Neural progenitor cell (in vitro differentiated cells): ENCODE results near the gene RAB35. TPM values are rescaled to one million over a fixed set of nuclear protein-coding genes. Genes with fewer than 3 reads are reported as not detected.

Experiments used
- DNase-seq: peaks from one replicate; pipeline ENCODE4 v3.0.0-alpha.2; 2016; ENCODE audit warnings: low spot score
- H2AFZ ChIP-seq: fragments of 200-600 bp; sonication (generic); replicated peaks from 2 replicates; pipeline ENCODE4 v1.6.1; 2016; ENCODE audit warnings: antibody characterized with exemption
- H3F3A ChIP-seq: fragments of 200-600 bp; sonication (generic); 2 replicates; pipeline ENCODE4 v1.6.1; 2016; ENCODE audit warnings: antibody characterized with exemption, low read depth
- H3K27ac ChIP-seq: fragments of 200-600 bp; sonication (generic); 2 replicates; pipeline ENCODE4 v1.5.1; 2016; ENCODE audit warnings: mild to moderate bottlenecking
- H3K27me3 ChIP-seq: fragments of 200-600 bp; sonication (generic); 2 replicates; pipeline ENCODE4 v1.6.1; 2016; ENCODE audit warnings: mild to moderate bottlenecking, moderate library complexity
- H3K36me3 ChIP-seq: fragments of 200-600 bp; sonication (generic); 2 replicates; pipeline ENCODE4 v1.5.1; 2016
- H3K4me1 ChIP-seq: fragments of 200-600 bp; sonication (generic); 2 replicates; pipeline ENCODE4 v1.6.1; 2016; ENCODE audit warnings: mixed run types
- H3K4me2 ChIP-seq: fragments of 200-600 bp; sonication (generic); 2 replicates; pipeline ENCODE4 v1.6.1; 2016
- H3K4me3 ChIP-seq: fragments of 200-600 bp; sonication (generic); 2 replicates; pipeline ENCODE4 v1.5.1; 2016
- H3K79me2 ChIP-seq: fragments of 200-600 bp; sonication (generic); 2 replicates; pipeline ENCODE4 v1.6.1; 2016; ENCODE audit warnings: low read depth
- H3K9ac ChIP-seq: fragments of 200-600 bp; sonication (generic); 2 replicates; pipeline ENCODE4 v1.6.1; 2016
- H3K9me3 ChIP-seq: fragments of 200-600 bp; sonication (generic); 2 replicates; pipeline ENCODE4 v1.5.1; 2016; ENCODE audit warnings: low read depth
- H4K20me1 ChIP-seq: fragments of 200-600 bp; sonication (generic); 2 replicates; pipeline ENCODE4 v1.6.1; 2016; ENCODE audit warnings: low read depth
- H3K27ac Mint-ChIP-seq: 3 replicates; pipeline ENCODE4 v1.8.0; 2021; ENCODE audit warnings: mixed read lengths
- H3K27me3 Mint-ChIP-seq: 2 replicates; pipeline ENCODE4 v1.8.0; 2022; ENCODE audit warnings: low read depth, mild to moderate bottlenecking, inconsistent platforms, moderate library complexity, mixed read lengths; ENCODE audit not compliant: insufficient read depth
- H3K36me3 Mint-ChIP-seq: 3 replicates; pipeline ENCODE4 v1.8.0; 2021; ENCODE audit warnings: mixed read lengths
- H3K4me1 Mint-ChIP-seq: 3 replicates; pipeline ENCODE4 v1.8.0; 2021; ENCODE audit warnings: mixed read lengths
- H3K4me3 Mint-ChIP-seq: 3 replicates; pipeline ENCODE4 v1.8.0; 2021; ENCODE audit warnings: mild to moderate bottlenecking, moderate library complexity, mixed read lengths
- H3K9me3 Mint-ChIP-seq: 3 replicates; pipeline ENCODE4 v1.8.0; 2020; ENCODE audit warnings: mixed read lengths
- EZH2 ChIP-seq: fragments of 200-600 bp; sonication (generic); IDR thresholded peaks from 2 replicates; pipeline ENCODE4 v1.6.1; 2017; ENCODE audit warnings: antibody characterized with exemption, mild to moderate bottlenecking, moderate library complexity
- EZH2phosphoT487 ChIP-seq: fragments of 200-600 bp; sonication (generic); IDR thresholded peaks from 2 replicates; pipeline ENCODE4 v1.6.1; 2017; ENCODE audit warnings: antibody characterized with exemption
- total RNA-seq: library from RNA; depleted of rRNA; stranded (reverse); fragments of >200 nt; gene quantifications from 2 replicates; pipeline ENCODE4 v1.2.3, GENCODE V29; 2015; ENCODE audit warnings: low replicate concordance
- TF ChIP-seq, protein P1 (sequence below): fragments of 200-600 bp; sonication (generic); IDR thresholded peaks from 2 replicates; pipeline ENCODE4 v1.5.1; 2017; ENCODE audit warnings: antibody characterized with exemption, mild to moderate bottlenecking

RAB35 gene
- total RNA-seq, 1 donor from 2014 or later: 17.5 TPM

DNA sequence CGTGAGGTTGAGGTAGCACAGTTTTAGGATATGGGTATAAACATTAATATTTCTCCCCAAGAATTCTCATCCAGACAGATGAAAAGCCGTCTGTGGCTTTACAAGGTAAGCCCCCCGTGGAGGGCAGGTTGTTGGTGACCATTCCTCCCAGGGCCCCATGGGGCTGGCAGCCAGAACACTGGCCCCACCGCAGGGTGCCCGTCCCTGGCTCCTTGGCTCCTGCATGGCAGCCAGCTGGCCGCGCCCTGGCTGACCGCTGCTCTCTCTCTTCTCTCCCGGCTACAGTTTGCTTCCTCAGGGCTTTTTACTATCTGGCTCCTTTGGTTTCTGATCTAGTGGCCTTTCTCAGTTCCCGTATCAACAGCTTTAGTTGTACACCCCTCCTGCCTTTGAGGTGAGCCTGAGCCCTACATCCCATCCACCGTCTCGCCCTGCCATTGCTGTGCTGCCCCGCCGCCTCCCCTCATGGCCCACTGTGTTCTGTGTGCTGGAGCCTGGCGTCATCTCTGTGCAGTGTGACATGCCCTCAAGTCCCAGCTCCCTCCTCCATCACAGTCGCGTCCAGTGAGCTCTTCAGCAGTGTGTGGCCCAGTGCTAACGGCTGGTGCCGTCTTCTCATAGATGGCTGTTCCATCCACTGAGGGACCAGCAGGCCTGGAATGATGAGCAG, 25.8 kb downstream of the RAB35 start:
- Histone ChIP-seq H4K20me1 (peaks cover 6% of the 10 kb centered on the region), H3K36me3 (no peaks in the 10 kb centered on the region), H3K4me3 (no peak overlapping the region), H3K4me1 (peaks cover 47% of the 10 kb centered on the region), H3K9ac (no peak overlapping the region), H3F3A (peaks cover 39% of the 10 kb centered on the region), H2AFZ (no peak overlapping the region), H3K79me2 (no peaks in the 10 kb centered on the region), H3K27me3 (no peaks in the 10 kb centered on the region), H3K9me3 (no peaks in the 10 kb centered on the region), H3K4me2 (no peak overlapping the region), H3K27ac (no peak overlapping the region)
- H3K27ac Mint-ChIP-seq: peak overlapping the region; percentile 44
- peaks cover 5% of the 10 kb centered on the region for H3K27me3 Mint-ChIP-seq
- peaks cover 75% of the 10 kb centered on the region for H3K4me1 Mint-ChIP-seq
- H3K4me3 Mint-ChIP-seq: peak overlapping the region; percentile 36
- H3K9me3 Mint-ChIP-seq: no peaks in the 10 kb centered on the region
- TF ChIP-seq, protein P1, sequence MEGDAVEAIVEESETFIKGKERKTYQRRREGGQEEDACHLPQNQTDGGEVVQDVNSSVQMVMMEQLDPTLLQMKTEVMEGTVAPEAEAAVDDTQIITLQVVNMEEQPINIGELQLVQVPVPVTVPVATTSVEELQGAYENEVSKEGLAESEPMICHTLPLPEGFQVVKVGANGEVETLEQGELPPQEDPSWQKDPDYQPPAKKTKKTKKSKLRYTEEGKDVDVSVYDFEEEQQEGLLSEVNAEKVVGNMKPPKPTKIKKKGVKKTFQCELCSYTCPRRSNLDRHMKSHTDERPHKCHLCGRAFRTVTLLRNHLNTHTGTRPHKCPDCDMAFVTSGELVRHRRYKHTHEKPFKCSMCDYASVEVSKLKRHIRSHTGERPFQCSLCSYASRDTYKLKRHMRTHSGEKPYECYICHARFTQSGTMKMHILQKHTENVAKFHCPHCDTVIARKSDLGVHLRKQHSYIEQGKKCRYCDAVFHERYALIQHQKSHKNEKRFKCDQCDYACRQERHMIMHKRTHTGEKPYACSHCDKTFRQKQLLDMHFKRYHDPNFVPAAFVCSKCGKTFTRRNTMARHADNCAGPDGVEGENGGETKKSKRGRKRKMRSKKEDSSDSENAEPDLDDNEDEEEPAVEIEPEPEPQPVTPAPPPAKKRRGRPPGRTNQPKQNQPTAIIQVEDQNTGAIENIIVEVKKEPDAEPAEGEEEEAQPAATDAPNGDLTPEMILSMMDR: no peak
- no peak for TF ChIP-seq EZH2phosphoT487
- no peak for TF ChIP-seq EZH2
- H3K36me3 Mint-ChIP-seq: peaks cover 6% of the 10 kb centered on the region
- no peak for DNase-seq

DNA sequence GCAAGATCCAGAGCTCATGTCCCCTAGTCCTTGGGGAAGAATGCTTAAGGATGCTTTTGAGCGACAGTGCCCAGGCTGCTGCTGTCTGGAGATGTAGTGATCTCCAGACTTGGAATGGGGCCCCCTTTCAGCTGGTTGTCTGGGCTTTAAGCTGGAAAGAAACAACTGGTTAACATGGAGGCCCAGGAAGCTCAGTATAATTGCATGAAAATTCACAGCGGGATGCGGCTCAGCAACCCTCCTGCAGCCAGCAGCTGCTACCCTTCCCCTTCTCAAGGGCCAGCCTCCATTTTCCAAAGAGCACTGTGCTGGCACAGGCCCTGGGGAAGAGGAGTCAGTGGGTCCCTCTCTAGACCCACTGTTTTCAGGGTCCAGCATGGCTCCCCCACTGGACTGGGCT, 26.3 kb downstream of the RAB35 start:
- Histone ChIP-seq H3K4me2 (no peak overlapping the region), H3K36me3 (no peaks in the 10 kb centered on the region), H3K9me3 (no peaks in the 10 kb centered on the region), H3F3A (peaks cover 39% of the 10 kb centered on the region), H3K79me2 (no peaks in the 10 kb centered on the region), H3K9ac (no peak overlapping the region), H3K4me3 (no peak overlapping the region), H2AFZ (no peak overlapping the region), H3K27ac (no peak overlapping the region), H4K20me1 (peaks cover 6% of the 10 kb centered on the region), H3K27me3 (no peaks in the 10 kb centered on the region), H3K4me1 (peaks cover 46% of the 10 kb centered on the region)
- no peak overlapping the region for H3K4me3 Mint-ChIP-seq
- peaks cover 6% of the 10 kb centered on the region for H3K36me3 Mint-ChIP-seq
- peaks cover 5% of the 10 kb centered on the region for H3K27me3 Mint-ChIP-seq
- DNase-seq: no peak
- H3K9me3 Mint-ChIP-seq: no peaks in the 10 kb centered on the region
- no peak overlapping the region for H3K27ac Mint-ChIP-seq
- no peak for TF ChIP-seq EZH2phosphoT487
- no peak for TF ChIP-seq EZH2
- TF ChIP-seq, protein P1: no peak
- H3K4me1 Mint-ChIP-seq: peaks cover 76% of the 10 kb centered on the region

DNA sequence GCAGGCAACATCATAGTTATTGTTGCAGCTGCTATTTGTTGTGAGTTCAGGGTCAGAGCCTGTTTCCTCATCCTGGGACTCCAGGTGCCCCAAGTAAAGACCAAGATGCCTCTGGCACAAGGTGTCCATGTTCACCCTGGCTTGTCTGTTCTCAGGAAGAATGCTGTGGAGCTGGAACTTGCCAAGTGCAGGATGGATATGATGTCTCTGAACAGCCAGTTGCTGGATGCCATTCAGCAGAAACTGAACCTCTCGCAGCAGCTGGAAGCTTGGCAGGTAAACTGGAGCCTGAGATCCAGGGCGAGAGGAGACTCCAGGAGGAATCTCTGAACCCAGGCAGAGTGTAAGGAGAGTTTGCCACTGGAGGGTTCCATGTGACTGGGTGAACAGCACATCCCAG, 26.8 kb downstream of the RAB35 start:
- peaks cover 5% of the 10 kb centered on the region for H3K27me3 Mint-ChIP-seq
- TF ChIP-seq EZH2phosphoT487: no peak
- peaks cover 72% of the 10 kb centered on the region for H3K4me1 Mint-ChIP-seq
- Histone ChIP-seq H3K4me3 (no peak overlapping the region), H3K9ac (no peak overlapping the region), H2AFZ (no peak overlapping the region), H3K27me3 (no peaks in the 10 kb centered on the region), H3K79me2 (no peaks in the 10 kb centered on the region), H4K20me1 (peaks cover 6% of the 10 kb centered on the region), H3K4me2 (no peak overlapping the region), H3K27ac (no peak overlapping the region), H3K4me1 (peaks cover 46% of the 10 kb centered on the region), H3F3A (peaks cover 35% of the 10 kb centered on the region), H3K36me3 (no peaks in the 10 kb centered on the region), H3K9me3 (no peaks in the 10 kb centered on the region)
- peak overlapping the region; percentile 79 for H3K27ac Mint-ChIP-seq
- no peak for DNase-seq
- H3K9me3 Mint-ChIP-seq: no peaks in the 10 kb centered on the region
- H3K4me3 Mint-ChIP-seq: no peak overlapping the region
- peaks cover 6% of the 10 kb centered on the region for H3K36me3 Mint-ChIP-seq

DNA sequence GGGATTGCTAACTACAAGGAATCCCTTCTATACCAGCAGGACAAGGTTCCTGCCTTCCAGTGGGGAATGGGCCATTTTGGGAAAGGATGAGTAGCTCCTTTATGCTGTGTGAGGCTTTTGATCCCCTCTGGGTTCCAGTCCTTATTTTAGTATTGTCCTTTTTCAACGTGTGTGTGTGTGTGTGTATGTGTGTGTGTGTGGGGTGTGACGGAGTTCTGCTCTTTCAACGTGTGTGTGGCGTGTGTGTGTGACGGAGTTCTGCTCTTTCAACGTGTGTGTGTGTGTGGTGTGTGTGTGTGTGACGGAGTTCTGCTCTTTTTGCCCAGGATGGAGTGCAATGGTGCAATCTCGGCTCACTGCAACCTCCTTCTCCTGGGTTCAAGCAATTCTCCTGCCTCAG, 27.4 kb downstream of the RAB35 start:
- H3K4me3 Mint-ChIP-seq: peak overlapping the region; percentile 3
- Histone ChIP-seq H3K9me3 (no peaks in the 10 kb centered on the region), H3K4me3 (no peak overlapping the region), H3K4me1 (peaks cover 39% of the 10 kb centered on the region), H3F3A (peaks cover 28% of the 10 kb centered on the region), H4K20me1 (peaks cover 1% of the 10 kb centered on the region), H3K79me2 (no peaks in the 10 kb centered on the region), H3K36me3 (no peaks in the 10 kb centered on the region), H3K27ac (no peak overlapping the region), H2AFZ (no peak overlapping the region), H3K9ac (no peak overlapping the region), H3K4me2 (no peak overlapping the region), H3K27me3 (no peaks in the 10 kb centered on the region)
- H3K36me3 Mint-ChIP-seq: peaks cover 7% of the 10 kb centered on the region
- no peaks in the 10 kb centered on the region for H3K9me3 Mint-ChIP-seq
- peaks cover 5% of the 10 kb centered on the region for H3K27me3 Mint-ChIP-seq
- H3K4me1 Mint-ChIP-seq: peaks cover 65% of the 10 kb centered on the region
- no peak for DNase-seq
- TF ChIP-seq EZH2 (no peak), EZH2phosphoT487 (no peak)
- TF ChIP-seq, protein P1: no peak
- H3K27ac Mint-ChIP-seq: peak overlapping the region; percentile 31
